ENCODE measurements around the gene CCDC159.

- TF ChIP-seq CTCF (IDR thresholded peaks at IDR 0.05; ENCODE audit: insufficient read depth, low read length, poor library complexity, severe bottlenecking) (no peak), EZH2phosphoT487 (conservative IDR thresholded peaks at IDR 0.05; ENCODE audit: low read length) (no peak)
Measured at GRCh38 chr19:11397089-11397610, 50.8 kb downstream of the CCDC159 start.

Data from SU-DHL-6 (cell line).